Smooth muscle cell (in vitro differentiated cells): ENCODE data around the gene HTR7. TPM values are rescaled to one million over a fixed set of nuclear protein-coding genes. Genes with fewer than 3 reads are reported as not detected.

Source experiments
- DNase-seq: peaks from one replicate; lab custom pipeline; 2025; ENCODE audit not compliant: unreplicated experiment; lab: John Stamatoyannopoulos, UW
- H2AFZ ChIP-seq: fragments of 200-600 bp; sonication (generic); 2 replicates; pipeline ENCODE4 v1.6.0; 2016; ENCODE audit warnings: antibody characterized with exemption, low read depth, mild to moderate bottlenecking
- H3F3A ChIP-seq: fragments of 200-600 bp; sonication (generic); 2 replicates; pipeline ENCODE4 v1.6.0; 2017; ENCODE audit warnings: antibody characterized with exemption, low read depth
- H3K27ac ChIP-seq: fragments of 200-600 bp; sonication (generic); 2 replicates; pipeline ENCODE4 v1.5.1; 2016; ENCODE audit warnings: low read depth, mild to moderate bottlenecking
- H3K27me3 ChIP-seq: fragments of 200-600 bp; sonication (generic); 2 replicates; pipeline ENCODE4 v1.6.1; 2016; ENCODE audit warnings: low read depth, mild to moderate bottlenecking
- H3K36me3 ChIP-seq: fragments of 200-600 bp; sonication (generic); 2 replicates; pipeline ENCODE4 v1.5.1; 2016; ENCODE audit warnings: low read depth
- H3K4me1 ChIP-seq: fragments of 200-600 bp; sonication (generic); 2 replicates; pipeline ENCODE4 v1.5.1; 2016; ENCODE audit warnings: low read depth
- H3K4me2 ChIP-seq: fragments of 200-600 bp; sonication (generic); 2 replicates; pipeline ENCODE4 v1.6.0; 2016; ENCODE audit warnings: mild to moderate bottlenecking
- H3K4me3 ChIP-seq: fragments of 200-600 bp; sonication (generic); 2 replicates; pipeline ENCODE4 v1.5.1; 2016; ENCODE audit warnings: mild to moderate bottlenecking
- H3K79me2 ChIP-seq: fragments of 200-600 bp; sonication (generic); 2 replicates; pipeline ENCODE4 v1.6.0; 2016; ENCODE audit warnings: low read depth, mild to moderate bottlenecking
- H3K9ac ChIP-seq: fragments of 200-600 bp; sonication (generic); 2 replicates; pipeline ENCODE4 v1.6.0; 2016; ENCODE audit warnings: low read depth
- H3K9me3 ChIP-seq: fragments of 200-600 bp; sonication (generic); replicated peaks from 2 replicates; pipeline ENCODE4 v1.5.1; 2016; ENCODE audit warnings: low read depth
- H4K20me1 ChIP-seq: fragments of 200-600 bp; sonication (generic); 2 replicates; pipeline ENCODE4 v1.6.0; 2016; ENCODE audit warnings: low read depth
- CTCF ChIP-seq: fragments of 200-600 bp; sonication (generic); IDR thresholded peaks from 2 replicates; pipeline ENCODE4 v1.5.1; 2017; ENCODE audit warnings: borderline replicate concordance, mild to moderate bottlenecking, antibody characterized with exemption; ENCODE audit not compliant: insufficient read depth, poor library complexity, severe bottlenecking
- WGBS: methylation state at CpG from one replicate; pipeline ENCODE4 v1.1.7; 2016; ENCODE audit warnings: low lambda C conversion rate; 5-methylcytosine and 5-hydroxymethylcytosine counted together
- polyA plus RNA-seq: library from polyadenylated mRNA; unstranded; fragments of >200 nt; fragmentation: Nextera tagmentation; extraction: Ambion mirVana; gene quantifications from 2 replicates; pipeline ENCODE4 v1.2.1, GENCODE V29; 2016
- total RNA-seq: library from RNA; depleted of rRNA; stranded (reverse); fragments of >200 nt; gene quantifications from 2 replicates; pipeline ENCODE4 v1.2.3, GENCODE V29; 2014

The HTR7 gene
- total and polyA plus RNA-seq, 2 experiments from 2014 or later = 3.7 to 10.7 TPM

GRCh38 chr10:90779548-90779947, 78.3 kb downstream of the HTR7 start:
- Histone ChIP-seq H4K20me1 (no peaks in the 10 kb centered on the region), H2AFZ (no peak overlapping the region), H3K9me3 (no peaks in the 10 kb centered on the region), H3K27me3 (no peaks in the 10 kb centered on the region), H3K9ac (no peak overlapping the region), H3K36me3 (no peaks in the 10 kb centered on the region), H3K79me2 (no peaks in the 10 kb centered on the region), H3K4me2 (no peak overlapping the region), H3F3A (no peaks in the 10 kb centered on the region), H3K27ac (no peak overlapping the region), H3K4me3 (no peak overlapping the region), H3K4me1 (no peaks in the 10 kb centered on the region)
- no peak for TF ChIP-seq CTCF
- 88% methylated on average over 3 of the region's 3 CpGs for WGBS
- no peak for DNase-seq

GRCh38 chr10:90777621-90778020, 80.2 kb downstream of the HTR7 start:
- H3K9me3 ChIP-seq = no peaks in the 10 kb centered on the region
- no peak overlapping the region for H3K9ac ChIP-seq
- H3K36me3 ChIP-seq = no peaks in the 10 kb centered on the region
- H3K4me1 ChIP-seq = no peaks in the 10 kb centered on the region
- TF ChIP-seq CTCF = no peak
- no peak overlapping the region for H2AFZ ChIP-seq
- DNase-seq = no peak
- 86% methylated on average over 1 of the region's 1 CpG for WGBS
- no peaks in the 10 kb centered on the region for H3K27me3 ChIP-seq
- H3K4me2 ChIP-seq = no peak overlapping the region
- no peak overlapping the region for H3K4me3 ChIP-seq
- no peak overlapping the region for H3K27ac ChIP-seq
- H4K20me1 ChIP-seq = no peaks in the 10 kb centered on the region
- H3K79me2 ChIP-seq = peaks cover 5% of the 10 kb centered on the region
- no peaks in the 10 kb centered on the region for H3F3A ChIP-seq

- Histone ChIP-seq H3K79me2 (peaks cover 5% of the 10 kb centered on the region), H3K27ac (no peak overlapping the region), H4K20me1 (no peaks in the 10 kb centered on the region), H3K4me2 (no peak overlapping the region), H3K27me3 (no peaks in the 10 kb centered on the region), H2AFZ (no peak overlapping the region), H3K36me3 (no peaks in the 10 kb centered on the region), H3K4me3 (no peak overlapping the region), H3K9ac (no peak overlapping the region), H3F3A (no peaks in the 10 kb centered on the region), H3K9me3 (no peaks in the 10 kb centered on the region), H3K4me1 (no peaks in the 10 kb centered on the region)
- TF ChIP-seq CTCF = no peak
- no peak for DNase-seq
- 72% methylated on average over 2 of the region's 2 CpGs for WGBS
Measured at GRCh38 chr10:90775351-90776028, 82.3 kb downstream of the HTR7 start.
